RWPE2 (cell line): Measurements from ENCODE around the gene RAVER1.

ENCODE experiments used
- ATAC-seq: fragments of 200-7000 bp; cut with Tn5 transposase; 3 replicates; pipeline ENCODE4 v1.9.1; 2021; ENCODE audit warnings: low read depth
- DNase-seq: peaks from one replicate; pipeline ENCODE4 v3.0.0-alpha.2; 2020; ENCODE audit warnings: low spot score
- H3K27ac ChIP-seq: fragments of 450-650 bp; 2 replicates; pipeline ENCODE4 v1.5.1; 2017; ENCODE audit warnings: mild to moderate bottlenecking; ENCODE audit not compliant: poor library complexity, severe bottlenecking
- H3K27me3 ChIP-seq: fragments of 250-450 bp; sonication (Bioruptor Pico); 2 replicates; pipeline ENCODE4 v1.5.1; 2021; ENCODE audit warnings: mild to moderate bottlenecking, moderate library complexity; ENCODE audit not compliant: insufficient read depth, poor library complexity, severe bottlenecking
- H3K36me3 ChIP-seq: fragments of 250-450 bp; sonication (Bioruptor Pico); 2 replicates; pipeline ENCODE4 v1.5.1; 2020; ENCODE audit warnings: low read depth, mild to moderate bottlenecking, moderate library complexity
- H3K4me1 ChIP-seq: fragments of 250-450 bp; sonication (Bioruptor Pico); 2 replicates; pipeline ENCODE4 v1.5.1; 2021; ENCODE audit warnings: mild to moderate bottlenecking, moderate library complexity; ENCODE audit not compliant: insufficient read depth, poor library complexity, severe bottlenecking
- H3K4me3 ChIP-seq: fragments of 250-450 bp; sonication (Bioruptor Pico); 2 replicates; pipeline ENCODE4 v1.5.1; 2021; ENCODE audit warnings: mild to moderate bottlenecking, moderate library complexity; ENCODE audit not compliant: severe bottlenecking
- H3K9me3 ChIP-seq: fragments of 250-450 bp; sonication (Bioruptor Pico); 2 replicates; pipeline ENCODE4 v1.5.1; 2021; ENCODE audit warnings: mild to moderate bottlenecking, moderate library complexity; ENCODE audit not compliant: severe bottlenecking
- CTCF ChIP-seq: fragments of 450-650 bp; IDR thresholded peaks from one replicate; pipeline ENCODE4 v1.5.1; 2017; ENCODE audit warnings: mild to moderate bottlenecking, moderate library complexity; ENCODE audit not compliant: poor library complexity, severe bottlenecking

The RAVER1 gene

GRCh38 chr19:10274589-10274988 is 58.7 kb downstream of the RAVER1 start:
- no peaks in the 10 kb centered on the region for H3K4me1 ChIP-seq
- H3K27me3 ChIP-seq = peaks cover 11% of the 10 kb centered on the region
- no peak overlapping the region for H3K4me3 ChIP-seq
- ATAC-seq (no peak), DNase-seq (no peak)
- no peaks in the 10 kb centered on the region for H3K36me3 ChIP-seq
- H3K27ac ChIP-seq = no peak overlapping the region
- TF ChIP-seq CTCF = no peak
- H3K9me3 ChIP-seq = no peaks in the 10 kb centered on the region

- ATAC-seq (no peak), DNase-seq (no peak)
- no peak overlapping the region for H3K4me3 ChIP-seq
Observed at GRCh38 chr19:10271543-10272086, 61.7 kb downstream of the RAVER1 start.

GRCh38 chr19:10270616-10271394 is 62.5 kb downstream of the RAVER1 start, which contains the start of gene ICAM1:
Gene ICAM1, plus strand, starts transcription at chr19:10271120. Its CDS starts 40 bp downstream, at chr19:10271160.
- H3K27ac ChIP-seq = no peak within 1 kb of the TSS
- ATAC-seq (peak; percentile 42; the same call in 2 of the 3 replicates), DNase-seq (no peak)
- no peak for TF ChIP-seq CTCF
- no peaks in the 10 kb centered on the region for H3K4me1 ChIP-seq
- H3K4me3 ChIP-seq = peak within 1 kb of the TSS; percentile 12
- H3K36me3 ChIP-seq = no peaks in the 10 kb centered on the region
- no peaks in the 10 kb centered on the region for H3K9me3 ChIP-seq
- H3K27me3 ChIP-seq = peaks cover 11% of the 10 kb centered on the region

More at GRCh38 chr19:10271543-10272086, 61.7 kb downstream of the RAVER1 start:
- H3K9me3 ChIP-seq = no peaks in the 10 kb centered on the region
- H3K36me3 ChIP-seq = no peaks in the 10 kb centered on the region
- no peak for TF ChIP-seq CTCF
- H3K4me1 ChIP-seq = no peaks in the 10 kb centered on the region
- no peak overlapping the region for H3K27ac ChIP-seq
- H3K27me3 ChIP-seq = peaks cover 11% of the 10 kb centered on the region

- no peak for TF ChIP-seq CTCF
- H3K4me3 ChIP-seq = peak overlapping the region; percentile 12
- ATAC-seq (no peak), DNase-seq (no peak)
- H3K9me3 ChIP-seq = no peaks in the 10 kb centered on the region
- H3K27me3 ChIP-seq = peaks cover 11% of the 10 kb centered on the region
- no peak overlapping the region for H3K27ac ChIP-seq
- no peaks in the 10 kb centered on the region for H3K4me1 ChIP-seq
- H3K36me3 ChIP-seq = no peaks in the 10 kb centered on the region
Observed at GRCh38 chr19:10270180-10270615, 63.1 kb downstream of the RAVER1 start.
